ENCODE results near the gene CORT. TPM values are rescaled to one million over a fixed set of nuclear protein-coding genes. Genes with fewer than 3 reads are reported as not detected.

CORT gene
- total and polyA plus RNA-seq, 2 donors (not counting 3 experiments of a cell fraction or from before 2014, with no cell fraction given): 0.11 TPM; not detected in 1

GRCh38 chr1:10489291-10490055 lies 39.6 kb downstream of the CORT start:
- dilution Hi-C loops (cut with MboI; ENCODE audit: extremely low pct_ligation_motif_present, low sequenced_read_pairs) (no loop called here), intact Hi-C loops (cut with micrococcal nuclease) (no loop called here)
- BruUV-seq (replicated peaks): no TSS peak
- TF ChIP-seq MYC (IDR thresholded peaks at IDR 0.05; ENCODE audit: low read depth, low read length) (no peak), POLR2A (IDR thresholded peaks at IDR 0.05; ENCODE audit: low read depth, low read length) (no peak), FOS (IDR thresholded peaks at IDR 0.05; ENCODE audit: borderline replicate concordance, insufficient read depth, low read length) (no peak), JUN (IDR thresholded peaks at IDR 0.05; ENCODE audit: borderline replicate concordance, insufficient read depth, insufficient read length, low read depth) (no peak), POLR2AphosphoS5 (IDR thresholded peaks at IDR 0.05; ENCODE audit: insufficient read depth, low read depth, low read length) (no peak)
- TF ChIP-seq, protein P1, sequence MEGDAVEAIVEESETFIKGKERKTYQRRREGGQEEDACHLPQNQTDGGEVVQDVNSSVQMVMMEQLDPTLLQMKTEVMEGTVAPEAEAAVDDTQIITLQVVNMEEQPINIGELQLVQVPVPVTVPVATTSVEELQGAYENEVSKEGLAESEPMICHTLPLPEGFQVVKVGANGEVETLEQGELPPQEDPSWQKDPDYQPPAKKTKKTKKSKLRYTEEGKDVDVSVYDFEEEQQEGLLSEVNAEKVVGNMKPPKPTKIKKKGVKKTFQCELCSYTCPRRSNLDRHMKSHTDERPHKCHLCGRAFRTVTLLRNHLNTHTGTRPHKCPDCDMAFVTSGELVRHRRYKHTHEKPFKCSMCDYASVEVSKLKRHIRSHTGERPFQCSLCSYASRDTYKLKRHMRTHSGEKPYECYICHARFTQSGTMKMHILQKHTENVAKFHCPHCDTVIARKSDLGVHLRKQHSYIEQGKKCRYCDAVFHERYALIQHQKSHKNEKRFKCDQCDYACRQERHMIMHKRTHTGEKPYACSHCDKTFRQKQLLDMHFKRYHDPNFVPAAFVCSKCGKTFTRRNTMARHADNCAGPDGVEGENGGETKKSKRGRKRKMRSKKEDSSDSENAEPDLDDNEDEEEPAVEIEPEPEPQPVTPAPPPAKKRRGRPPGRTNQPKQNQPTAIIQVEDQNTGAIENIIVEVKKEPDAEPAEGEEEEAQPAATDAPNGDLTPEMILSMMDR (IDR thresholded peaks at IDR 0.05; ENCODE audit: extremely low read depth in 1 of 2, insufficient read depth in 1 of 2, low read depth in 1 of 2, low read length in 2 of 2): no peak
- TF ChIP-seq, protein P2, sequence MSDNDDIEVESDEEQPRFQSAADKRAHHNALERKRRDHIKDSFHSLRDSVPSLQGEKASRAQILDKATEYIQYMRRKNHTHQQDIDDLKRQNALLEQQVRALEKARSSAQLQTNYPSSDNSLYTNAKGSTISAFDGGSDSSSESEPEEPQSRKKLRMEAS (IDR thresholded peaks at IDR 0.05; ENCODE audit: insufficient read depth, insufficient read length): no peak
- ChIA-PET CTCF (no interaction called here), POLR2A (no interaction called here)
- peaks cover 27% of the 10 kb centered on the region for H3K79me2 ChIP-seq (ENCODE audit: control insufficient read depth, insufficient read depth, low read length)
- no peaks in the 10 kb centered on the region for H3K9me1 ChIP-seq (replicated peaks; ENCODE audit: control insufficient read depth, extremely low read depth, insufficient read depth, low read length)
- FAIRE-seq (no peak), DNase-seq (ENCODE audit: low read depth, low spot score) (no peak)
- no peak overlapping the region for H2AFZ ChIP-seq (ENCODE audit: low read depth, low read length)
- H3K4me1 ChIP-seq (ENCODE audit: control insufficient read depth, extremely low read depth, insufficient read depth, low read length): no peaks in the 10 kb centered on the region
- H3K27ac ChIP-seq (ENCODE audit: insufficient read depth, low read depth, low read length): no peak overlapping the region
- no peaks in the 10 kb centered on the region for H3K9me3 ChIP-seq (replicated peaks; ENCODE audit: control insufficient read depth, insufficient read depth, low read length)
- H3K4me3 ChIP-seq (replicated peaks in 1 of 3; ENCODE audit: insufficient read depth in 1 of 3, low read depth in 1 of 3, low read length in 3 of 3): no peak overlapping the region
- no peaks in the 10 kb centered on the region for H3K27me3 ChIP-seq (ENCODE audit: control insufficient read depth in 2 of 2, insufficient read depth in 2 of 2, low read length in 2 of 2)
- H4K20me1 ChIP-seq (replicated peaks; ENCODE audit: control insufficient read depth, extremely low read depth, insufficient read depth, low read length): no peaks in the 10 kb centered on the region
- no peak overlapping the region for H3K9ac ChIP-seq (replicated peaks; ENCODE audit: extremely low read depth, insufficient read depth, low read length)
- no peak overlapping the region for H3K4me2 ChIP-seq (ENCODE audit: insufficient read depth, low read length)
- H3K36me3 ChIP-seq (ENCODE audit: control insufficient read depth in 2 of 2, extremely low read depth in 1 of 2, insufficient read depth in 2 of 2, low read length in 2 of 2): no peaks in the 10 kb centered on the region

Measured in endothelial cell of umbilical vein (primary cell).